Prostate gland (tissue), 2 donors: ENCODE measurements around the gene FAM107B.

Experiments used
- CTCF ChIP-seq, 4 experiments: fragments of 200-600 bp in 2 of 4; fragments of 450-650 bp in 2 of 4; sonication (generic) in 2 of 4; IDR thresholded peaks; 1 replicate in 3 of 4; 2 replicates in 1 of 4; pipeline ENCODE4 v1.5.1; 2016 to 2019; ENCODE audit warnings: antibody characterized with exemption in 4 of 4, mild to moderate bottlenecking in 2 of 4, moderate library complexity in 2 of 4
- POLR2A ChIP-seq: fragments of 450-650 bp; IDR thresholded peaks from one replicate; pipeline ENCODE4 v1.6.1; 2016; ENCODE audit warnings: antibody characterized with exemption, mild to moderate bottlenecking
- POLR2AphosphoS5 ChIP-seq: sonication (generic); formaldehyde crosslinking; IDR thresholded peaks from one replicate; pipeline ENCODE4 v1.6.1; 2017; ENCODE audit warnings: antibody characterized with exemption

DNA sequence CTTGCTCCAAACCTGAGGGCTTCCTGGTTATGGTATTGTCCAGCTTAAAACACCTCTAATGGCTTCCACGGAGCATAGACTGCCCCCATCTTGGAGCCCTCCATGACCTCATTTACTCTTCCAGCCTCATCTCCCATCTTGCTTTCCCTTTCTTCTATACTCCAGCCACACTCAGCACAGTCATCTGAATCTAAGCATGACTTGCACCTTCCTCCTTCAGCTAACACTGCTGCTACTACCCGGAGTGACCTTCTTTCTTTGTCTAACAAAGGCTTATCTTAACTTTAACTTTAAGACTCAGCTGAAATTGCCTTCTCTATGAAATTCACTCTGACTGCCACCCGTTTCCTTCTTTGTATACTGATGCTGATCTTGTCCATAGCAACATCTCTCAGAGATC is 135.1 kb downstream of the FAM107B start:
- TF ChIP-seq CTCF (IDR thresholded peaks at IDR 0.05), result no peak
- TF ChIP-seq POLR2A, result no peak
- no peak for TF ChIP-seq POLR2AphosphoS5
